HG03439 (cell line): ENCODE measurements around the gene USP49.
"Not testable (repeated sequence)": the region's sequence is repeated elsewhere in the genome, so short reads cannot be mapped to it uniquely, and the experiment has no call there.

Source experiments
- ATAC-seq: cut with Tn5 transposase; IDR thresholded peaks from one replicate; pipeline ENCODE4 v1.9.1; 2021; ENCODE audit warnings: mild to moderate bottlenecking, moderate library complexity; ENCODE audit not compliant: unreplicated experiment

Gene USP49

DNA sequence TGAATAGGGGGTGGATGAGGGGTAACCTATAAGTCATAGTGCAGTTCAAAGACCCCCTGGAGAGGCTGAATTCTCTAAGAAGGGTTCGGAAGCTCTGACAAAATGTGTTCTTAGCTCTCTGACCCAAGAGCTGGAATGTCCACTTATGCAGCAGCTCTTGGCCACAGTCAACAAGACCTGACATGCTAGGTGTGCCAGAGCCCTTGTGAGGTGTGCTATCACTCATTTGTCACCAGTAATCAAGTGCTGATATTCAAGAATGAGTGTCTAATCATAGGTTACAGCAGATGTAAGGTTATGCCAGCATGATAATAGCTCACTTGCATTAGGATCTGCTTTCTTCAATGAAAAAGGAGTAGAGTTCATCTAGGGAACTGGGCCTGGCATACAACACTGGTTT is 79.6 kb downstream of the USP49 start:
- no peak for ATAC-seq

DNA sequence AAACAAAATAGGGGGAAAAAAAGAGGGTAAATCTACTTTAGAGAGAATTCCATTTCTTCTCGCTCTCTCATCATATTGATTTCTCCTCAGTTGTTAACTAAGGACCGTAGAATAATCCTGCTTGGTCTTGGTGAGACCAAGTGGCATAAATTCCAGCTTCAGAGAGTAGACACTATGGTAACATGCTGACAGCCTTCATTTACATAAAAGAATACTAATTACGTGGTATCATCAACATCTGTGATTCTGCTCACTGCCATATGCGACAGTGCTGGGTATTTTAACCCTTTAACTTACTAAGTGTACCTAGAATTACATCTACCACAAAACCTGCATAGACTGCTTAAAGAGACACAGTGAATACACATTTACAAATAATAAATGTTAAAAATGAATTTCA is 80.5 kb downstream of the USP49 start:
- no peak for ATAC-seq

GRCh38 chr6:41813956-41814355 is 81.2 kb downstream of the USP49 start:
- ATAC-seq: no peak

GRCh38 chr6:41813469-41813868 is 81.7 kb downstream of the USP49 start:
- no peak for ATAC-seq

DNA sequence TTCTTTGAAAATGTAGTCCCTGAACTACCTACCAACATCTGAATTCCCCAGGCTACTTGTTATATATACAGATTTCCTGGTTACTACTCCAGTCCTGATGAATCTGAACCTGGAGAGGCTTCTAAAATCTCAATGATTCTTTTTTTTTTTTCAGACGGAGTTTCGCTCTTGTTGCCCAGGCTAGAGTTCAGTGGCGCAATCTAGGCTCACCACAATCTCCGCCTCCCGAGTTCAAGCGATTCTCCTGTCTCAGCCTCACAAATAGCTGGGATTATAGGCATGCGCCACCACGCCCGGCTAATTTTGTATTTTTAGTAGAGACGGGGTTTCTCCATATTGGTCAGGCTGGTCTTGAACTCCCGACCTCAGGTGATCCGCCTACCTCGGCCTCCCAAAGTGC is 83.2 kb downstream of the USP49 start:
- not testable (repeated sequence) for ATAC-seq

GRCh38 chr6:41811095-41811494 is 84.1 kb downstream of the USP49 start:
- ATAC-seq: no peak

GRCh38 chr6:41805830-41806774 is 89.1 kb downstream of the USP49 start:
- ATAC-seq: no peak

- ATAC-seq: no peak
These were observed 93.8 kb downstream of the USP49 start for GRCh38 chr6:41801380-41801779.

DNA sequence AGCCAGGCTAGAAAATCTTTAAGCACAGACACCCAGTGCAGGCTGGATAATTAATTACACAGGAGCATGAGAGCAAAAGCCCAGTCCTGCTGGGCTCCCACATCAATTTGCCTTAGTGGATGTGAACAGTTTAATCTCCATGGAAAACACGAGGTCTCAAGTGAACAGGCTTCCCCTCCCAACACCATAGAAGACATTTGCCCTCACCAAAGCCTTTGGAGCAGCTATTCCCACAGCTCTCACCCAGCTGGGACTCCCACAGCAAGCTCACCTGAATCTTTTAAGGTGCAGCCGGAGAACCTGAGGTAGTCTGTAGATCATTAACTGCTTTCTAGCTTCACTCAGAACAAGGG is 95.6 kb downstream of the USP49 start:
- no peak for ATAC-seq

DNA sequence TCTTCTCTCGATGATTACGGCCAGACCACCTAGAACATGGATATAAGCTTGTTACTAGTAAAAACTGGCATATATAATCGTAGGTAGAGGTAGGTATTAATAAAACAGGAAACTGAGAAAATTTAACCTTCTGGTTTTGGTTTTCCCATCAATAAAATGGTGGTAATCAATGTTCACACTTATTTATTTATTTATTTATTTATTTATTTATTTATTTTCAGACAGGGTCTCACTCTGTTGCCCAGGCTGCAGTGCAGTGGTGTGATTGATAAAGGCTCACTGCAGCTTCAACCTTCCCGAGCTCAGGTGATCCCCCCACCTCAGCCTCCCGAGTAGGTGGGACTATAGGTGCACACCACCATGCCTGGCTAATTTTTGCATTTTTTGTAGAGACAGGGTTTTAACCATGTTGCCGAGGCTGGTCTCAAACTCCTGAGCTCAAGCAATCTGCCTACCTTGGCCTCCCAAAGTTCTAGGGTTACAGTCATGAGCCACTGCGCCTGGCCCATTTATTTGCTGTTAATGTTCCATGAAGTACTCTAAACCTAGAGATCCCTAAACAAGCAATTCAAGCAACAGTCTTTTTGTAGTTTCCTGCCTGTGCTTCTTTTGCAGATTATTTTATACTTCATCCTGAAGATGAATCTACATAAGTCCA is 96.1 kb downstream of the USP49 start:
- no peak for ATAC-seq

DNA sequence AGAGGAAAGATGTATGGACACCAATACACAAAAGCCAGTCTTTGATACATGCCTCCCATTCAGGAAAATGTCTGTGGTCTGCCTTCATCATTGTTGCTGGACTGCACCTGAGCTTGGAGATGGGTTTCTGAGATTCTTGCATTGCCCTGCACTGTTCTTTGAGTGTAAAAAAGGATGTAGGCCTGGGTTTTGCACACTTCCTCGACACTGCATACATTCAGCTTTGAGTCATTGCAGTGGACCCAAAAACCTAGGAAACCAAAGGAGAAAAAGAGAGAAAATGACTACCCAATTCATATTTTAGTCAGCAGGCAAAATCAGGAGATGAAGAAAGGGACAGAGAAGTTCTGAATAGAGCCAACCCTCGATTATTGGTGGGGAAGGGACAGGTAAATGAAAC is 98.7 kb downstream of the USP49 start:
- no peak for ATAC-seq

DNA sequence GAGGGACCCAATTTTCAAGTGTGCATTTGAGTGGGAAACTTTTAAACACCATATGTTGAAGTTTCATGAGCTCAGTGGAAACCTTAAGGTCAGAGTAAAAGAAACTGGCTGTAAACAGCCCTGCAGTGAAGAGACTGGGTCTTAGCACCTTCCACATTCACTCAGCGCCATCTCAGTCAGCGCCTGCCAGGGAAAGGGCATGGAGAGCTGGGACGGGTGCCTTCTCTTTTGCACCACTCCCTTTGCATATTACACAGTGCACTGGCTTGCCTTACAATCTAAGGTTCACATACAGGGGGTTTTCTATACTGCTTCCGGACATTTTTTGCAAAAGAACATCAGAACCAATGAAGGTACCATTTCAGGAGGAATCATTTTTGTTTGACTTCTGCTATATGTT is 103.2 kb downstream of the USP49 start:
- no peak for ATAC-seq

DNA sequence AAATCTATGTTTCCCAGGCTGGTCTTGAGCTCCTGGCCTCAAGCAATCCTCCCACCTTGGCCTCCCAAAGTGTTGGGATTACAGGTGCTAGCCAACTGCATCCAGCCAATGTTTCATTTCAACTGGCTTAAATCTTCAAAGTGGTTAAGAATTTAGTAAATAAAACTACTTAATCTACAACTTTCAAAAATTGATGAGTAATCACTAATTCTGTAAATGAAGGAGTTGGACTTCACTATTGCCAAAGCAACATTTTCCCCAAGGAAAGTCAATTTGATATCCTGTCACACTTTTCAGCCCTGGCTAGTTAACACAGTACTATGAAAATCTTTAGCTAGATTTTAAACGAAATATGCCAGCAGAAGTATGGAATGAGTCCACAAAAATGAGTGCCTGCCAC is 103.9 kb downstream of the USP49 start:
- no peak for ATAC-seq

GRCh38 chr6:41790045-41790444 is 105.1 kb downstream of the USP49 start:
- no peak for ATAC-seq

GRCh38 chr6:41789390-41789724 is 105.8 kb downstream of the USP49 start:
- no peak for ATAC-seq

DNA sequence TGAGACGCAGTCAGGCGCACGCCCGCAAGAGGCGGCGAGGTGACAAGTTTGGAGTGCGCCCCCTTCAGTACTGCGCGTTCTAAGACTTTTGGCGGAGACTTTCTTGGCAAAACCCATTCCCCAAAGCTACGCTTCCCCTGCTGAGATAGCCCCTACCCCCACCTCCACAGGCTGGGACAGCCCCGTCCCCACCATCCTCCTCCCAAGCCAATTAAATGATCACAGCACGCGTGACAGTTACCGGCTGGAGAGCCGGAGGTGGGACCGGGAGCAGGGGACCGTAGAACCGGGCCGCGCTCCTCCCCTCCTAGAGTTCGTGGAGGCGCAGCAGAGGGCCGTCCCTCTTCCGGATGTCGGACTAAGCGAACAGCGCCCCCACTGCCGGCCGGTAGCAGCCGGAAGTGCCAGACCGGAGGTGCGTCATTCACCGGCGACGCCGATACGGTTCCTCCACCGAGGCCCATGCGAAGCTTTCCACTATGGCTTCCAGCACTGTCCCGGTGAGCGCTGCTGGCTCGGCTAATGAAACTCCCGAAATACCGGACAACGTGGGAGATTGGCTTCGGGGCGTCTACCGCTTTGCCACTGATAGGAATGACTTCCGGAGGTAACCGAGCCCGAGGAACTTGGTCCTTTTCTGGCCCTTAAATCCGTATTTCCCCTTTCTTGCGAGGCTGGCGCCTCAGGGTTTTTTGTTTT is 107.8 kb downstream of the USP49 start, which contains the start of gene TOMM6:
Gene TOMM6, plus strand, starts transcription at position 476 of the 699 bp plus-strand sequence. Its CDS starts 4 bp downstream, at position 480.
- ATAC-seq: peak; percentile 83

DNA sequence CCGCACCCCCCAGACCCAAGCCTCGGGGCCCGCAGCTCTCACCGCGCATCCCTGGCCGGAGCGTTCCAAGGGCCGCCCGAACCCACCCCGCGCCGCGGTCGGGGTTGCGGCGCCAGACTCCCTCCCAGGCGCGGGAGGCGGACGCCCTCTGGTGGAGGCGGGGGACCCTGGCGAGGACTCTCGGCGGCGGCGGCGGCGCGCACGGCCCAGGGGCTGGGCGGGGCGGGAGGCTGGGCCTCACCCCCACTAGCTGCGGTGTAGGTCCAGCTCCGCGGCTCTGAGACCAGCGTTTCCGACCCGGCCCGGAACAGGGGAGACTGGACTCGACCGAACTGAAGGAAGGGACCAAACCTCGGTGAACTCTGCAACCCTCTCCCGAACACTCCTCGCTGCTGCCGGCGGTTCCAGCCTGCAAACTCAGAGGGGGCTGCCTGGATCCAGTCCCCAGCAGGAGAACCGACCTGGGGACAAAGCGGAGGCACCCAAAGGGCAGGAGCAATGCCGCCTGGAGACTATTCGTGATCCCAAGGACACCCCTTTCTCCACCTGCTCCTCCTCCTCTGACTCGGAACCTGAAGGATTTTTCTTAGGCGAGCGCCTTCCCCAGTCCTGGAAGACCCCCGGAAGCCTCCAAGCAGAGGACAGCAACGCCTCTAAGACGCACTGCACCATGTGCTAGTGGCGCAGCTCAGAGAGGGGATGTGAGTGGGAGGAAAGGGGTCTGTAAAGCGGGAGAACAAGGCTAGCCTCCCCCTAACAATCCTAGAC is 108.5 kb downstream of the USP49 start:
- ATAC-seq: peak; percentile 47

GRCh38 chr6:41785689-41786450 is 109.3 kb downstream of the USP49 start:
- no peak for ATAC-seq

GRCh38 chr6:41785254-41785653 is 109.9 kb downstream of the USP49 start:
- ATAC-seq: no peak

GRCh38 chr6:41784581-41785171 is 110.5 kb downstream of the USP49 start:
- no peak for ATAC-seq
